IPS-18c (cell line): Measurements from ENCODE around the gene SLC2A4.
A peak's percentile ranks its signal among the peaks of the same experiment; 100 is the strongest.

ENCODE experiments used
- H3K4me3 ChIP-seq: 2 replicates; pipeline ENCODE4 v1.7.0; 2013; ENCODE audit warnings: low read depth, mild to moderate bottlenecking, low read length, moderate library complexity; ENCODE audit not compliant: insufficient read depth
- H3K9me3 ChIP-seq: one replicate; pipeline ENCODE4 v1.6.1; 2013; ENCODE audit warnings: mild to moderate bottlenecking, low read length, moderate library complexity; ENCODE audit not compliant: control insufficient read depth, insufficient read depth

The SLC2A4 gene

GRCh38 chr17:7260651-7261378 is 20.7 kb upstream of the SLC2A4 start:
- Histone ChIP-seq H3K4me3 (peak overlapping the region; percentile 91), H3K9me3 (peaks cover 2% of the 10 kb centered on the region)

GRCh38 chr17:7261379-7262191 is 19.9 kb upstream of the SLC2A4 start:
- Histone ChIP-seq H3K9me3 (peaks cover 2% of the 10 kb centered on the region), H3K4me3 (peak overlapping the region; percentile 91)

GRCh38 chr17:7262192-7262934 is 19.2 kb upstream of the SLC2A4 start, which contains the start of gene CLDN7:
CLDN7 (minus strand) TSS chr17:7262478; CDS start chr17:7262043, 435 bp downstream.
- Histone ChIP-seq H3K4me3 (peak within 1 kb of the TSS; percentile 91), H3K9me3 (peaks cover 2% of the 10 kb centered on the region)

GRCh38 chr17:7262935-7263800 is 18.4 kb upstream of the SLC2A4 start:
- peaks cover 2% of the 10 kb centered on the region for H3K9me3 ChIP-seq
- peak overlapping the region; percentile 91 for H3K4me3 ChIP-seq

GRCh38 chr17:7263801-7264078 is 17.8 kb upstream of the SLC2A4 start:
- Histone ChIP-seq H3K4me3 (peak overlapping the region; percentile 91; the same call in 1 of the 2 replicates), H3K9me3 (peaks cover 2% of the 10 kb centered on the region)

GRCh38 chr17:7266784-7267183 is 14.7 kb upstream of the SLC2A4 start:
- Histone ChIP-seq H3K4me3 (no peak overlapping the region), H3K9me3 (peaks cover 2% of the 10 kb centered on the region)

GRCh38 chr17:7279448-7279847 is 2.1 kb upstream of the SLC2A4 start:
- H3K4me3 ChIP-seq, result no peak overlapping the region
- H3K9me3 ChIP-seq, result no peaks in the 10 kb centered on the region

GRCh38 chr17:7280519-7281073 is 922 bp upstream of the SLC2A4 start:
- H3K9me3 ChIP-seq, result no peaks in the 10 kb centered on the region
- peak overlapping the region; percentile 50; the same call in 1 of the 2 replicates for H3K4me3 ChIP-seq

GRCh38 chr17:7281953-7282751 is 634 bp downstream of the SLC2A4 start:
- Histone ChIP-seq H3K9me3 (no peaks in the 10 kb centered on the region), H3K4me3 (peak overlapping the region; percentile 81)

- H3K4me3 ChIP-seq, result peak overlapping the region; percentile 81; the same call in 1 of the 2 replicates
- H3K9me3 ChIP-seq, result no peaks in the 10 kb centered on the region
Observed at GRCh38 chr17:7282752-7283321, 1.3 kb downstream of the SLC2A4 start.

- Histone ChIP-seq H3K4me3 (no peak overlapping the region), H3K9me3 (no peaks in the 10 kb centered on the region)
Observed at GRCh38 chr17:7283471-7284216, 2.1 kb downstream of the SLC2A4 start.

GRCh38 chr17:7284911-7285310 is 3.4 kb downstream of the SLC2A4 start:
- Histone ChIP-seq H3K4me3 (no peak overlapping the region), H3K9me3 (no peaks in the 10 kb centered on the region)

GRCh38 chr17:7285679-7286078 is 4.2 kb downstream of the SLC2A4 start:
- Histone ChIP-seq H3K9me3 (no peaks in the 10 kb centered on the region), H3K4me3 (no peak overlapping the region)

GRCh38 chr17:7289256-7290032 is 7.9 kb downstream of the SLC2A4 start:
- H3K9me3 ChIP-seq, result no peaks in the 10 kb centered on the region
- H3K4me3 ChIP-seq, result no peak overlapping the region
